ENCODE data around the gene RBM7.

RBM7 gene

GRCh38 chr11:114399490-114400215 lies 813 bp upstream of the RBM7 start:
- Histone ChIP-seq H3K9ac (ENCODE audit: low read length) (peak overlapping the region; percentile 100), H3K27me3 (ENCODE audit: control insufficient read depth, insufficient read depth, low read length) (no peaks in the 10 kb centered on the region), H3K4me1 (ENCODE audit: control insufficient read depth, insufficient read depth, low read length) (peaks cover 9% of the 10 kb centered on the region), H3K36me3 (ENCODE audit: control insufficient read depth, insufficient read depth, low read length) (no peaks in the 10 kb centered on the region), H3K4me3 (ENCODE audit: low read length) (peak overlapping the region; percentile 70), H3K9me3 (ENCODE audit: control insufficient read depth, low read length) (no peaks in the 10 kb centered on the region)

DNA sequence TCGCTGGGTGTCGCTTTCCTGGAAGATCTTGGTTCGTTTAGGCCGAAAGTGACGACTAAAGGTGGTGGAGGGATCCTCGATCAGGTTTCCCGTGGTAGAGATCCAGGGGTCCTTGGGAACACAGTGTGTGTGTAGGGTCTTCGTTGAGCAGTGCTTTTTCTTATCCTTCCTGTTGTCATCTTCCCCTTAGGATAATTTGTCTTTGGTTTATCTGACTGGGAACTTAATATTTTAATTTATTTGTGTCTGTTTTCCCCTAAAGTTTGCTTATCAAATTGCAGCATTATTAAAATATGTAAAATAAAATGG lies 403 bp downstream of the RBM7 start:
- Histone ChIP-seq H3K36me3 (ENCODE audit: control insufficient read depth, insufficient read depth, low read length) (no peaks in the 10 kb centered on the region), H3K9ac (ENCODE audit: low read length) (peak overlapping the region; percentile 100), H3K9me3 (ENCODE audit: control insufficient read depth, low read length) (no peaks in the 10 kb centered on the region), H3K27me3 (ENCODE audit: control insufficient read depth, insufficient read depth, low read length) (no peaks in the 10 kb centered on the region), H3K4me3 (ENCODE audit: low read length) (peak overlapping the region; percentile 70), H3K4me1 (ENCODE audit: control insufficient read depth, insufficient read depth, low read length) (peaks cover 9% of the 10 kb centered on the region)

- Histone ChIP-seq H3K27me3 (ENCODE audit: control insufficient read depth, insufficient read depth, low read length) (no peaks in the 10 kb centered on the region), H3K9ac (ENCODE audit: low read length) (peak overlapping the region; percentile 100), H3K4me3 (ENCODE audit: low read length) (peak overlapping the region; percentile 70), H3K4me1 (ENCODE audit: control insufficient read depth, insufficient read depth, low read length) (peaks cover 9% of the 10 kb centered on the region), H3K9me3 (ENCODE audit: control insufficient read depth, low read length) (no peaks in the 10 kb centered on the region), H3K36me3 (ENCODE audit: control insufficient read depth, insufficient read depth, low read length) (no peaks in the 10 kb centered on the region)
Measured at GRCh38 chr11:114401311-114401710, 845 bp downstream of the RBM7 start.

DNA sequence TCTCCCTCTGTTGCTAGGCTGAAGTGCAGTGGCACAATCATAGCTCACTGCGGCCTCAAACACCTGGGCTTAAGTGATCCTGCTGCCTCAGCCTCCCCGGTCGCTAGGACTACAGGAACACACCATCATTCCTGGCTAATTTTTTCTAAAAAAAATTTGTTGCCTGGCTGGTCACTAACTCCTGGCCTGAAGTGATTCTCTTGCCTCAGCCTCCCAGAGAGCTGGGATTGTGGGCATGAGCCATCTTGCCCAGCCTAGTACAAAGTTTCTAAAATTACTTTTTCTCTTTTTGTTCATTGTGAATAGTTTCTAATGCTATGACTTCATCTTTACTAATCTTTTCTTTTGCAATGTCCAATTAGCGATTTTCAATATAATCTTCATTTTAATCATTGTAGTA lies 12.5 kb downstream of the RBM7 start:
- H3K27me3 ChIP-seq (ENCODE audit: control insufficient read depth, insufficient read depth, low read length) = no peaks in the 10 kb centered on the region
- H3K36me3 ChIP-seq (ENCODE audit: control insufficient read depth, insufficient read depth, low read length) = no peaks in the 10 kb centered on the region
- H3K4me1 ChIP-seq (ENCODE audit: control insufficient read depth, insufficient read depth, low read length) = no peaks in the 10 kb centered on the region
- H3K9ac ChIP-seq (ENCODE audit: low read length) = no peak overlapping the region
- no peaks in the 10 kb centered on the region for H3K9me3 ChIP-seq (ENCODE audit: control insufficient read depth, low read length)
- H3K4me3 ChIP-seq (ENCODE audit: low read length) = no peak overlapping the region

GRCh38 chr11:114413958-114414357 lies 13.5 kb downstream of the RBM7 start:
- Histone ChIP-seq H3K9me3 (ENCODE audit: control insufficient read depth, low read length) (no peaks in the 10 kb centered on the region), H3K9ac (ENCODE audit: low read length) (no peak overlapping the region), H3K4me3 (ENCODE audit: low read length) (no peak overlapping the region)

GRCh38 chr11:114416441-114416961 lies 16.0 kb downstream of the RBM7 start:
- no peaks in the 10 kb centered on the region for H3K4me1 ChIP-seq (ENCODE audit: control insufficient read depth, insufficient read depth, low read length)
- no peak overlapping the region for H3K4me3 ChIP-seq (ENCODE audit: low read length)
- no peaks in the 10 kb centered on the region for H3K9me3 ChIP-seq (ENCODE audit: control insufficient read depth, low read length)
- no peaks in the 10 kb centered on the region for H3K36me3 ChIP-seq (ENCODE audit: control insufficient read depth, insufficient read depth, low read length)
- no peak overlapping the region for H3K9ac ChIP-seq (ENCODE audit: low read length)
- no peaks in the 10 kb centered on the region for H3K27me3 ChIP-seq (ENCODE audit: control insufficient read depth, insufficient read depth, low read length)

More at GRCh38 chr11:114413958-114414357, 13.5 kb downstream of the RBM7 start:
- no peaks in the 10 kb centered on the region for H3K27me3 ChIP-seq (ENCODE audit: control insufficient read depth, insufficient read depth, low read length)
- no peaks in the 10 kb centered on the region for H3K36me3 ChIP-seq (ENCODE audit: control insufficient read depth, insufficient read depth, low read length)
- no peaks in the 10 kb centered on the region for H3K4me1 ChIP-seq (ENCODE audit: control insufficient read depth, insufficient read depth, low read length)

DNA sequence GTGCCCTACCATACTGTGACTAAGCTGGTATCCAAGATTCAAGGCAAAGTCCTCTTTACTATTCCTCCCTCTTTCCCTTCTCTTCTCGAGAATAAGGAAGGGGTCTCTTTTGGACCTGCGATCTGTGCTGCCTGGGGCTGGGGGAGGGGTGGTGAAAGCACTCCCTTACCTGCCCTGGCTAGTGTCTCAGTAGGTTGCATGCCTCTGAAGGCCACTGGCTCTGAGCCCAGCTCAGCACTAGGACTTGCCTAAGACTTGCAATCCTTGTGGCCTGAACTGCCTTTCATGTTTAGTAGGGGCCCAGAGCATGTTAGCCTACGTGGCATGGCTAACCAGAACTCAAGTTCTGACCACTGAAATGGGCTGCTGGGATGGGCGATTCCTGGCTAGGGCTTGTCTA lies 25.8 kb downstream of the RBM7 start:
- Histone ChIP-seq H3K4me1 (ENCODE audit: control insufficient read depth, insufficient read depth, low read length) (no peaks in the 10 kb centered on the region), H3K9me3 (ENCODE audit: control insufficient read depth, low read length) (no peaks in the 10 kb centered on the region), H3K4me3 (ENCODE audit: low read length) (no peak overlapping the region), H3K36me3 (ENCODE audit: control insufficient read depth, insufficient read depth, low read length) (no peaks in the 10 kb centered on the region), H3K27me3 (ENCODE audit: control insufficient read depth, insufficient read depth, low read length) (no peaks in the 10 kb centered on the region), H3K9ac (ENCODE audit: low read length) (no peak overlapping the region)

GRCh38 chr11:114430290-114430689 lies 29.8 kb downstream of the RBM7 start:
- no peak overlapping the region for H3K4me3 ChIP-seq (ENCODE audit: low read length)
- H3K9ac ChIP-seq (ENCODE audit: low read length) = no peak overlapping the region
- no peaks in the 10 kb centered on the region for H3K4me1 ChIP-seq (ENCODE audit: control insufficient read depth, insufficient read depth, low read length)
- H3K9me3 ChIP-seq (ENCODE audit: control insufficient read depth, low read length) = no peaks in the 10 kb centered on the region
- no peaks in the 10 kb centered on the region for H3K27me3 ChIP-seq (ENCODE audit: control insufficient read depth, insufficient read depth, low read length)
- H3K36me3 ChIP-seq (ENCODE audit: control insufficient read depth, insufficient read depth, low read length) = no peaks in the 10 kb centered on the region

DNA sequence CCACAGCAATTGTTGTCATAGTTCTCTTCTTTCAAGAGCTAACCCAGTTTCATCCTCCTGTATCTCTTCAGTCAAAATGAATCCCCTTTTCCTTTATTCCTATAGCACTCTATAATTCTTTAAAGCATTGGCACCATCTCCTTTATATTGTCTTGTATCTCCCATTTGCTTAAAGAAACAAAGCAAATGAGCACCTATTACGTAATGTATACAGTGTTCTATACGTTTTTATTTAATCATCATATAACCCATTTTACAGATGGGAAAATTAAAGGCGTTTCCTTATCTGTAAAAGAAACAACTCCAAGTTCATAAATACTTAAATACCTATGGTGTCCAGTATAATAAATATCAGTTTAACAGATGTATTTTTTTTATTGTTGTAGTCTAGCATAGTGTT lies 32.4 kb downstream of the RBM7 start:
- Histone ChIP-seq H3K27me3 (ENCODE audit: control insufficient read depth, insufficient read depth, low read length) (no peaks in the 10 kb centered on the region), H3K9ac (ENCODE audit: low read length) (no peak overlapping the region), H3K4me1 (ENCODE audit: control insufficient read depth, insufficient read depth, low read length) (no peaks in the 10 kb centered on the region)

GRCh38 chr11:114433376-114433775 lies 32.9 kb downstream of the RBM7 start:
- H3K9ac ChIP-seq (ENCODE audit: low read length) = no peak overlapping the region
- no peak overlapping the region for H3K4me3 ChIP-seq (ENCODE audit: low read length)
- no peaks in the 10 kb centered on the region for H3K36me3 ChIP-seq (ENCODE audit: control insufficient read depth, insufficient read depth, low read length)
- H3K27me3 ChIP-seq (ENCODE audit: control insufficient read depth, insufficient read depth, low read length) = no peaks in the 10 kb centered on the region
- no peaks in the 10 kb centered on the region for H3K9me3 ChIP-seq (ENCODE audit: control insufficient read depth, low read length)
- H3K4me1 ChIP-seq (ENCODE audit: control insufficient read depth, insufficient read depth, low read length) = no peaks in the 10 kb centered on the region

More for the DNA sequence above, 32.4 kb downstream of the RBM7 start:
- Histone ChIP-seq H3K36me3 (ENCODE audit: control insufficient read depth, insufficient read depth, low read length) (no peaks in the 10 kb centered on the region), H3K9me3 (ENCODE audit: control insufficient read depth, low read length) (no peaks in the 10 kb centered on the region), H3K4me3 (ENCODE audit: low read length) (no peak overlapping the region)

GRCh38 chr11:114438303-114438702 lies 37.8 kb downstream of the RBM7 start:
- Histone ChIP-seq H3K9ac (ENCODE audit: low read length) (no peak overlapping the region), H3K4me1 (ENCODE audit: control insufficient read depth, insufficient read depth, low read length) (peaks cover 16% of the 10 kb centered on the region), H3K36me3 (ENCODE audit: control insufficient read depth, insufficient read depth, low read length) (no peaks in the 10 kb centered on the region), H3K27me3 (ENCODE audit: control insufficient read depth, insufficient read depth, low read length) (no peaks in the 10 kb centered on the region), H3K9me3 (ENCODE audit: control insufficient read depth, low read length) (no peaks in the 10 kb centered on the region), H3K4me3 (ENCODE audit: low read length) (no peak overlapping the region)

- Histone ChIP-seq H3K4me3 (ENCODE audit: low read length) (peak within 1 kb of the TSS; percentile 96), H3K9ac (ENCODE audit: low read length) (peak within 1 kb of the TSS; percentile 88), H3K36me3 (ENCODE audit: control insufficient read depth, insufficient read depth, low read length) (no peaks in the 10 kb centered on the region), H3K9me3 (ENCODE audit: control insufficient read depth, low read length) (no peaks in the 10 kb centered on the region), H3K4me1 (ENCODE audit: control insufficient read depth, insufficient read depth, low read length) (peaks cover 16% of the 10 kb centered on the region), H3K27me3 (ENCODE audit: control insufficient read depth, insufficient read depth, low read length) (no peaks in the 10 kb centered on the region)
Measured at GRCh38 chr11:114439229-114440120, 39.0 kb downstream of the RBM7 start, which contains the start of gene REXO2. Gene REXO2, plus strand, starts transcription at chr11:114439467. Its CDS starts 62 bp downstream, at chr11:114439529.

Measured in mucosa of stomach (tissue), 1 donor.